GM21717 (cell line): ENCODE measurements around the gene MORN1.
"Not testable (repeated sequence)": the region's sequence is repeated elsewhere in the genome, so short reads cannot be mapped to it uniquely, and the experiment has no call there.

Experiments used
- ATAC-seq: cut with Tn5 transposase; IDR thresholded peaks from one replicate; pipeline ENCODE4 v1.9.1; 2021; ENCODE audit warnings: mild to moderate bottlenecking, moderate library complexity; ENCODE audit not compliant: unreplicated experiment

Gene MORN1

DNA sequence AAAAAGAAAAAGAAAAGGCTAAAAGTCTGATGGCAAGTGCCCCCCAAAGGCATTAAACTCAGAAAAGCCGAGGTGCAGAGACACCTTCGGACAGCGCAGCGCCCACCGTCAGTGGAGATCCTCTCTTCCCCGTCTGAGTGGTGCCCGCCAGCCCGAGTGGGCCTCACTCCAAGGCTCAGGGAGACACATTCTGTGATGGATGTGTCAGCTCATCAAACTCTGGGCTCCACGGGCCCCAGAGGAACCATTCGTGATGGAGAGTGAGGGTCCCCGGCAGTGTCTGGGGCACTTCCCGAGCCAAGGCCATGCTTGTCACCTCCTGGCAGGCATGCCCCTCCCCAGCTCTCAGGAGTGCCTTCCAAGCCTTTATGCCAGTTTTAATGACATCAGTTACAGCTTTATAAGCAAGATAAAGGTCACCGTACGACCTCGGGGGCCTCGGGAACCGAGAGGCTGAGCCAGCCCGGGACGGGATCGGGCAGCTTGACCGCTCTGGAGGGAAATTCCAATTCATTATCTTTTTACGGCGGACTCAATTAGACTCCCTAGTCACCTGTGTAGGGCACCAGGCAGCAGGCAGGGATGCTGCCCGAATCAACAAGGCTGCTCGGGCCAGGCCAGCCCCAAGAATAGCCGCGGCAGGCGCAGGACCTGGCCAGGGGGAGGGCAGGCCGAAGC is 49.5 kb downstream of the MORN1 start:
- no peak for ATAC-seq

DNA sequence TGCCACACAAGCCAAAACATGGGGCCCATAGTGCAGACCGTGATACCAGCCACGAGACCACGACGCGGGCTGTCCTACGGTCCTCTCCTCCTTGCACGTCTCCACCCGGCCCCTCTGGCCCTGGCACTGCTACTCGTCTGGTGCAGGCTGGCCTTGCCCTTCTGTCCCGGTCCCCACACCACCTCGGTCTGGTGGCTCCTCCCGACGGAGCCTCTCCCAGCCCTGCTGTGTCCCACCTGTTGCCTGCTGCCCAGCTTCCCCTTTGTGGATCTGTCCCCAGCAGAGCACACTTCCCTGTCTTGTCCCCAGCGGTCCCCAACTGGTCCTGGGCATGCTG is 50.5 kb downstream of the MORN1 start:
- ATAC-seq = no peak

DNA sequence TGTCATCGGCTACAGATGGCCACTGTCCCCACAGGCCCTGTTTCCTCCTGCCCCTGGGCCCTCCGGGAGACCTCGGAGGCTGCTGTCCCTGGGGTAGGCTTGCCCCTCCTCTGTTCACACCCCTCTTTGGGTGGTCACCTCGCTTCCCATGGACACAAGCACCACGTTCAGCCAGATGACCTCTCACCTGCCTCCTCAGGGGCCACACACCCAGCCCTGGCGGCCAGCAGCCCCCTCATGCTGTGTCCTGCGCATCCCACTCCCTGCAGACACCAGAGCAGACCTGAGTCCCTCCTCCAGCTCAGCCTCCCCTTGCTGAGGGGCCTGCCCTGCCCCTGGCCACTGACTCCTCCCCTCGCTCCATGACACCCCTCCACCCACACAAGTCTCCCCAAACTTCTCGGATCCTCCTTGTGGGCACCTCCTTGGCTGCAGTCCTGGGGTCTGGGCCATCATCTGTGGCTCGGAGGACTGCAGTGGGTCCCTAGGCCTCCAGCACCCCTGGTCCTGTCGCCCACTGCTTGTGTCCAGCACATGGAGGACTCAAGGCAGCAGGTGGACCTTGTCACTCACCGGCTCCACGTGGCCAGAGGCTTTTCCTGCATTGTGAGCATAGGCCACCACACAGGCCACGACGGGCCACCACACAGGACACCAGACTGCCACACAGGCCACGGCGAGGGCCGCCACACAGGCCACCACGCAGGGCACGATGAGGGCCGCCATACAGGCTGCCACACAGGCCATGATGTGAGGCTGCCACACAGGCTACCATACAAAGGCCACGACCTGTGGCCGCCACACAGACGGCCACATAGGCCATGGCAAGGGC is 51.1 kb downstream of the MORN1 start:
- ATAC-seq = no peak

DNA sequence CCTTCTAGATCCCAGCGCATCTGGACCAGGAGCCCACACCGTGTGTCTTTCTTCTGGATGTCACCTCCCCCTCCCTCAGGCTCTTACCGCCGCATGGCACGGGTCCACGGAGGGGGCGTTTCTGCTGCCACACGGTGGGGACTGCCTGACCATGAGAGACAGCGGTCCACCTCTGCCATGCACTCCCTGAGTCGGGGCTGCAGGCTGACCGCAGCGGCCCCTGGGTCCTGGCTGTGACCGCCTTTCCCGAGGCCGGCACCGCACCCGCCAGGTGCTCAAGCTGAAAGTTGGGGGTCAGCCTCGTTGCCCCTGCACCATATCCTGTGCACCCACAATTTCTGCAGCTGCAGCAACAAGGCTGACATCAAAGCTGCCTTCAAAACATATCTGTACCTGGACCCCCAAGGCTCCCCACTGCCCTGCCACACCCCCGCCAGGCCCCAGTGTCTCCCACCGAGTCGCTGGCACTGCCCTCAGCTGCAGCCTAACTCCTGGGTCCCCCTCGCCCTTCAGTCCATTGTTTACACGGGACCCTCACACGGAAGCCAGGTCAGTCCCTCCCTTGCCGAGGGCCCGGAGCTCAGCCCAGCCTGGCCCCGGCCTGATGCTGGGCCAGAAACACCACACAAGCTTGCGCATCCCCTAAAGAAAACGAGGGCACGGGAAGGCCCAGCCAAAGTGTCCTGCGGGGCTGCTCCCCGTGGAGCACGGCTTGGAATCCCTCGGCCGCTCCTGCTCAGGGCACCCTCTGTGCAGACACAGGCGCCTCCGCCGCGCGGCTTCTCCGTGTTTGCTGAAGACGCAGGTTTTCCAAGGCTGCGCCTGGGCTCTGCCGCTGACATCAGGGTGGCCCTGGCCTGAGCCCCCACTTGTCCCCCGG is 51.9 kb downstream of the MORN1 start:
- ATAC-seq = no peak

DNA sequence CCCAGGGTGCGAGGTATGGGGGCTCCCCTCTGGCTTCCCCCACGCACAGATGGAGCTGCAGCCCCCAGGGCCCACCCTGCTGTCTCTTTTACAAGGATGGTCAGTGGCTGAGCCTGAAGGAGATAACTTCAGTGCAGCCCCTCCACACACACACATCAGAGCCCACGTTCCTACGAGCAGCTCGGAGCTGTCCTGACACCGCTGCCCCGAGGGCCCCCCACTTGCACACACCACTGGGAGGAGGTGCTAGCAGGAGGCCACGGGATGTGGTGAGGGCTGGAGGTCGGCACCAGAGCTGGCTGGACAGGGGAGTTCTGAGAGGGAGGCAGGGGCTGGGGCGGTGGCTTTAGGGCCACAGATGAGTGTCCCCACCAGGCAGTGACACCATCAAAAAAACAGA is 53.9 kb downstream of the MORN1 start:
- ATAC-seq = no peak

DNA sequence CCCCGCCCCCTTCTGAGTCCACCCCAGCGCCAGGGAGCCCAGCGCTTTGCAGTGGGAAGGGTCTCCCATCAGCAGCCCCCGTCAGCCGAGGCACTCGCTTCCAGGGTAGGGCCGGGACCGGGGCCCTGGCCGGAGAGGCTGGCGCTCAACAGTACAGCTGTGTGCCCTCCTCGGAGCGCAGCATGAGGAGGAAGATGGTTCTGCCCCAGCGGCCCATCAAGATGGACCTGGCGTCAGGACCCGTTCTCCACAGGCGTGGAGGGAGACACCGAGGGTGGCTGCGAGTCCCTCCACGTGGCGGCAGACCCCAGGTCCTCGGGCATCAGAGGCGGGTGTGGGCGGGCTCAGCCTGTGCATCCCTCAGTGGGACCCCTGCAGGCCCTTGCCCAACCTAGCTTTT is 54.3 kb downstream of the MORN1 start:
- no peak for ATAC-seq

DNA sequence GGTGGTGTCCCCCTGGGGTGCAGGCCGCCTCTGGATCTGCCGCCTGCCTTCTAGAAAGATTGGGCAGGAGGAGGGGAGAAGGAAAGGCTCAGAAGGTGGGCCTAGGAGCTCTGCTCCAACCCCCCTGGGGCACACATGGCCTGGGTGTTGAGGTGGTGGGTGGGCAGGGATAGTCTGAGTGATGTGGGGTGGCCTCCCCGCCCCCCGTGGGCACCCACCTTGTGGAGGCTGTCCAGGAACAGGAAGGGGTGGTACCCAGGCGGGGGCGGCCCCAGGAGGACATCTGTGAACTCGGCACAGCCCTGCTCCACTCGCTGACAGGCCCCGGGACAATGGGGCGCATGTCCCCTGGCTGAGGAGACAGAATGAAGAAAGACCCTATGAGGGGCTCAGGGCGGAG is 54.9 kb downstream of the MORN1 start:
- no peak for ATAC-seq

DNA sequence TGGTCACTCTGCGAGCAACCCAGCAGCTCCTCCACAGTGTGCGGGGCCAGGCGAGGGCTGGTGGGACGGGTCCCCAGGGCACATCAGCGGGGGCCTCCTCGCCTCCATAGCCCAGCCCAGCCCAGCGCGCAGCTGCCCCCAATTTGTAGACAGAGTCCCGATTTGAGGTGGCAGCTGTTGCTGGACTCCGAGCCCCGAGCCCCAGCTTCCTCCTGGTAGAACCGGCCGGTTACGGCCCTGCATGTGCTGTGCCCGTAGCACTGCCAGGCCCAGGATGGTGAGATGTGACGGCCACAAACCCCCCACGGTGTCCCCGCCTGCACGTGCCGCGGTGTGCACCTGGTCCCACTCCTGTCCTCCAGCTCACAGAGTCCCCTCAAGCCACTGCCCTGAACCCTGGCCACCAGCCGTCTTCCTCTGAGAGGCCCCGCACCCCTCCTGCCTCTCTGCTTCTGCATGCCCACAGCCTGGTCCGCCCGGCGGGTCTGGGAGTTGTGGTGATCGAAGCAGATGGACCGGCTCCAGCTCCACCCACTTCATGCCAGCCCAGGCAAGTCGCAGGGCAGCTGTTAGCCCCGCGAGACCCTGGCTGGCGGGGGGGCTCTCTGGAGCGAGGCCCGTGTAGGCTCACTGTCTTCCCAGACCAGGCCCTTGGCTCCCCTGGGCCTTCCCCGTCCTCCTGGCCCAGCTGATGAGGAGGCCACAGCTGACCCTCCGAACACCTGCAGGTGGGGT is 55.5 kb downstream of the MORN1 start:
- no peak for ATAC-seq

DNA sequence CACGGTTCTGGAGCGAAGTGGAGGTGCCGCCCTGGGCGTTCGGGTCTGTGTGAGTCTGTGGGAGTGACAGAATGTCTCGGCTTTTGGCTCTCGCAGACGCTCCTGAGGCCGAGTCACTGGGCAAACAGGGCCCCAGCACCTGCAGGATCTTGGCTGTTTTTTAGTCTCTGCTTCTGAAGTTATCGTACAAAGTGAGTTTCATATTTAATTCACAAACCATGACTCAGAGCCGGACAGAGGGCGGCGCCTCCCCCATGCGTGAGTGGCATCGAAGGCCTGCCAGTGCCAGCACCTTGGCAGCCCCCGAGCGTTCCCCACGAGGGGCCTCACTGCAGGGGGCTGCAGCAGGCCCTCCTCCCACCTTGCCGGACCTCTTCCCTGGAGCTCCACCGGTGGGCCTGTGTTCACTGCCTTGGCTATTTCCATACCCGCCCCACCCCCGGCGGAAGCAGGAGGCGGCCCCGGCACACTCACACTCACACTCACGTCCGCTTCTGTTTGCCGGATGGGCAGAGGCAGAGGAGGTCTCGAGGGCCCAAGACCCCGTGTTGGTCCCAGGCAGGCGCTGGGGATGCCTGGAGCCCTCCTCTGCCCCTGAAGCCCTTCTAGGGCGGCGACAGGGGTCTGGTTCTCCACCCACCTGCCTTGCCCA is 56.3 kb downstream of the MORN1 start:
- no peak for ATAC-seq

DNA sequence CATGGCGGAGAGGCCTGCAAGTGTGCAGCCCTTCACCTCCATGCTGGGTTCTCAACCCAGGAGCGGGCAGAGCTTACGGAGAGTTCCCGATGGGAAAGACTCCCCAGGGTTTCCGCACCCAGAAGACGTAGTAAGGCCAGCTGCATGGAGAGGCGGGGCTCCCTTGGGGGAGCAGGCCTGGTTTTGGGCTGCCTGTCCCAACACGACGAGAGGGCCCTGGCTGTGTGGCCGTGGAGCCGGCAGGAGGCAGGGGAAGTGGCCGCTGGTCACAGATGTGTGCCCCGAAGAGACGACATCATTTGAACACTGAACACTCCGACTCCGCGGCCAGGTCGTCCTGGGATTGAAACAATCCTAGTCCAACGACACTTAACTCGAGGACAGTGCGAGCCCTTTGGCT is 57.0 kb downstream of the MORN1 start:
- ATAC-seq = no peak

DNA sequence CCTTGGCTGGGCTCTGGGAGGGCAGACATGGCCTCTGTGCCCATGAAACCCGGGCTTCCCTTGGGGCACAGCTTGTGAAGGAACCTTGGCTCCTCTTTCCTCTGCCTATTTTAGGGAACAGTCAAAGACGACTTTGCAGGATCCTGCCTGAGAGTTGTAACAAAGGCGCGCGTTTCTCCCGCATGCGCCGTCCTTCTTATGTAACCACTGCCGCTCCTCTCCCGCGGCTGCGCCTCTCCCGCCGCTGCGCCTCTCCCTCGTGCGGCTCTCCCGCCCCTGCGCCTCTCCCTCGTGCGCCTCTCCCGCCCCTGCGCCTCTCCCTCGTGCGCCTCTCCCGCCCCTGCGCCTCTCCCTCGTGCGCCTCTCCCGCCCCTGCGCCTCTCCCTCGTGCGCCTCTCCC is 59.8 kb downstream of the MORN1 start:
- not testable (repeated sequence) for ATAC-seq

DNA sequence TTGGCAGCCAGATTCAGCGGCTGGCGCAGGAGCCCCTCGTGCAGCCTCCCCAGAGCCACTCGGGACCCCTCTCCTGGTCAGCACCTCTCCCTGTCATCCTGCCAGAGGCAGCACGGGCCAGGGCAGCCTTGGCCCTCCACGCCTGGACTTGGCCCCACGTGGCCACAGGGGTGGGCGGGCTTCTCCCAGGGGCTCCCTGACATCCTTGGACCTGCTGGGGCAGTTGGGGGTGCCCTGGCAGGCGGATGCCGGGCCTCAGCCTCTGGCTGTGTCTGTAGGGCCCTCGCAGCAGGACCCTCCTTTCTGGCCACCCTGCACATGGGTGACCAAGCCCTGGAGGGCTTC is 60.2 kb downstream of the MORN1 start:
- no peak for ATAC-seq

DNA sequence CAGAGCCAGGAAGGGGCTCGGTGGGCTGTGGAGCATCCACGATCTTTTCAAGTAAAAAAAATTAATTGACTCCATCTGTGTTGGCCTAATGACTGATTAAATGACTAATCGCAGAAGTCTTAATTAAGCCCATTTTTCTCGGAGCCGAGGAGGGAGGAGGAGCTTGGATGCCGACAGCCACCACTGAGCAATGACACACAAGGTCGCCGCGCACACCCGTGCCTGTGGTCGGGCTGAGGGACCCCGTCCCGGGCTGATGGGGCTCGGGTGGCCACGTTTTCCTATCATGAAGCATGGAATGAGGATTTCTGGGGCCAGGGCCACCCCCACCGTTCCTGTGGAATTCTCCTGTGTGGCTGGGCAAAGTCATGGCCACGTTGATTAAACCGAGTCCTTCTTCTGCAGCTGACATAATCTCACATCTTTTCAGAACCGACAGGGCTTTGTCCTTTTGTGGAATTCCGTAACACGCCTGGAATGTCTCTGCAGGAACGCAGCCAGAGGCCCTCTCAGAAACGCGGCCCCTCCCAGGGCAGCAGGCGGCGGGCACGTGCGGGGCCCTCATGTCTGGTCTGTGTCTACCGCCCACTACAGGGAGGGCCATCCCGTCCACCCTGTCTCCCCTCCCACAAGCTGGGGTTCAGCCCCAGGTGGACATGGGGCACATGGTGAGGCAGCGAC is 60.7 kb downstream of the MORN1 start:
- no peak for ATAC-seq

DNA sequence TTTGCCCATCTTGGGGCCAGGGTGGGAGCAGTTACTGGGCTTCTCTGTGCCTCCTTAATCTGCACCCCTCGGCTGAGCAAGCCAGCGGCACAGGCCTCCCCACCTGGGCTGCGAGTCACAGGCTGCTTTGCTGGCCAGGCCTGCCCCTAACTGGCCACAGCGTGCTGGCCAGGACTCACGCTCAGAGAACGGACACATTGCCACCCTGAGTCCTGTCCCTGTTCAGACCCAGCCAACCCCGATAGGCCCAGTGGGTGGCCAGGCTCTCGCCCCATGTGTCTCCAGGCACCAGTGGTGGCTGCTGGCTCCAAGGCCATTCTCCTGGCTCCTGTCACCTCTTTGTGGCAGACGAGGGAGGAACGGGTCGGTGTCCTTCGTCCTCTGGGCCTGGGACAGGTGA is 61.3 kb downstream of the MORN1 start:
- no peak for ATAC-seq

DNA sequence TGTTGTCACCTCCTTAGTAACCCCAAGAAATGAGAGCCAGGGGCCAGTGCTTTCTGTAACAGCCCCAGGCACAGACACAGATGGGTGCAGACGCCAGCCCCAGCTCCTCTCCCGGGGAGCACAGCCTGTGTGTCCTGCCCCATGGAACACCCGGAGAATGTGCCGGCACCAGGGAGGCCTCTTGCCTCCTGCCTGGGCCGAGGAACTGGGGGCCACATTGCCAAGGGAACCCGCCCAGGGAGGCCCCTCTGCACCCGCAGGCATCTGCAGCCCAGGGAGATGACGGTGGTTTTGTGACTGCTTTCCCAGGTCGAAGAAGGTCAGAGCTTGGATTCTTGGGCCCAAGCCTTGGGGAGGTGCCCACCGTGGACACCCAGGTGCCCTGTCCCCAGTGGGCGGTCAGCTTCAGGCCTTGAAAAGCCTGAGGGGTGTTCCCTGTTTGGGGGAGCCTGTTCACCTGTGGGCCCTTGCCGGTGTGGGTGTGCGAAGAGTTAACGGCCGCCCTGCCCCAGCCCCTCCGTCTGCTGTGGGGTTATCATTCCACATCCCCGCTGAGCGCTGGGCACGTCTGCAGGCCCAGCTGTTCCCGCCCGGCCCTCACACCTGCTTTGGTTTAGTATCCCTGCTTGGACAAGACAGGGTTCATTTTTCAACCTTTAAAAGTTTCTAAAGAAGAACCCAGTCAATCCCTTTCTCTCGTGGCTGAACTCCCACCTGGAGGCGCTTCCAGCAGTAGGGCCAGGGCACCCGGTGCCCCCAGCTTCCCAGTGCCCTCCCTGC is 62.5 kb downstream of the MORN1 start:
- no peak for ATAC-seq

DNA sequence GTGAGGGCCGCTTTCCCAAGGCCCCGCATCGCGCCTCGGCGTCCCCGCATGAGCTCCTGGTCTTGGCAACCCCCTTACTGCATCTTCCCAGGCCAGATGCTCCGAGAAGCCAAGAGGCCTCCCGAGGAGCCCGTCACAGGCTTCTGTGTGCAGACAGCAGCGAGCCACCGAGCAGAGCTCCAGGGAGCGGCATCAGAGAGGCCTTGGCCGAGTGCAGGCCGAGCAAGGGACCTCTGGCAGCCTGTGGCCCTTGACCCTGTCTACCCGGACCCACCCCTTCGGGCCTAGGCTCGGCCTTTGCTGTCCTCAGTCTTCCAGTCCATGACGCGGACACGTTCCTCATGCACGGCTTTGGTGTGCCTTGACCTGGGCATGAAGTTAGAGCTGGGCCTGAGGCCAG is 63.5 kb downstream of the MORN1 start:
- ATAC-seq = no peak

DNA sequence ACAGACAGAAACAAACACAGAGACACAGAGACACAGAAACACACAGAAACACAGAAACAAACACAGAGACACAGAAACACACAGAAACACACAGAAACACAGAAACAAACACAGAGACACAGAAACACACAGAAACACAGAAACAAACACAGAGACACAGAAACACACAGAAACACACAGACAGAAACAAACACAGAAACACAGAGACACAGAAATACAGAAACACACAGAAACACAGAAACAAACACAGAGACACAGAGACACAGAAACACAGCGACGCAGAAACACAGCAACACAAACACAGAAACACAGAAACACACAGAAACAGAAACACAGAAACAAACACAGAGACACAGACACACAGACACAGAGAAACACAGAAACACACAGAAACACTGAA is 64.2 kb downstream of the MORN1 start:
- ATAC-seq = not testable (repeated sequence)

DNA sequence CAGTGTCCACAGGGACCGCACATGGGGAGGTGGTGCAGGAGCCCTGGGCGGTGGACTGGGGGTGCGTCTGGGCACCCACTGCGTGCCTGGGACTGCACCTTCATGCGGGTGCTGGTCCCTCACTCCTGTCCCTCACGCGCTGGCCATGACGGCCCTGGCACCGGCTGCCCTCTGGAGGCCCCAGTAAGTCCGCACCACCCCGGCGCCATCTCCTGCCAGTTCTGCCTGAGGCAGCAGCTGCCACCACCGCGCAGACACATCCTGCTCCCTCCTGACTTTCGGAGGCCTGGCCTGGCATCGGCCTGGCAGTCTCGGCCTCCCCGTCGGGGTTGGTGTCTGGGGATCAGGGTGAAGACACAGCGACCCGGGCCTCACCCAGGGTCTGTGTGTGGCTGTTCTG is 64.8 kb downstream of the MORN1 start:
- ATAC-seq = no peak
